GM21529 (cell line): Measurements from ENCODE around the gene KCNJ18.
"Not testable (repeated sequence)": the region's sequence is repeated elsewhere in the genome, so short reads cannot be mapped to it uniquely, and the experiment has no call there.

Experiments
- ATAC-seq: cut with Tn5 transposase; IDR thresholded peaks from one replicate; pipeline ENCODE4 v1.9.1; 2021; ENCODE audit not compliant: unreplicated experiment

KCNJ18 gene

GRCh38 chr17:21670361-21671155 is 21.8 kb upstream of the KCNJ18 start:
- not testable (repeated sequence) for ATAC-seq

GRCh38 chr17:21671437-21671836 is 20.9 kb upstream of the KCNJ18 start:
- ATAC-seq = not testable (repeated sequence)

GRCh38 chr17:21671871-21672270 is 20.5 kb upstream of the KCNJ18 start:
- ATAC-seq = not testable (repeated sequence)

- ATAC-seq = not testable (repeated sequence)
Measured at GRCh38 chr17:21673451-21674241, 18.7 kb upstream of the KCNJ18 start.

- ATAC-seq = no peak
Measured at GRCh38 chr17:21674242-21674731, 18.0 kb upstream of the KCNJ18 start.

- ATAC-seq = not testable (repeated sequence)
Measured at GRCh38 chr17:21674891-21675738, 17.2 kb upstream of the KCNJ18 start.

- ATAC-seq = not testable (repeated sequence)
Measured at GRCh38 chr17:21675739-21676130, 16.6 kb upstream of the KCNJ18 start.

- no peak for ATAC-seq
Measured at GRCh38 chr17:21676281-21677111, 15.8 kb upstream of the KCNJ18 start.

- no peak for ATAC-seq
Measured at GRCh38 chr17:21677126-21677910, 15.0 kb upstream of the KCNJ18 start.

GRCh38 chr17:21677911-21678310 is 14.4 kb upstream of the KCNJ18 start:
- ATAC-seq = no peak

- no peak for ATAC-seq
Measured at GRCh38 chr17:21678393-21679081, 13.8 kb upstream of the KCNJ18 start.

GRCh38 chr17:21679256-21680146 is 12.8 kb upstream of the KCNJ18 start:
- ATAC-seq = no peak

- ATAC-seq = no peak
Measured at GRCh38 chr17:21680366-21680765, 12.0 kb upstream of the KCNJ18 start.

GRCh38 chr17:21680850-21681351 is 11.4 kb upstream of the KCNJ18 start:
- ATAC-seq = not testable (repeated sequence)

GRCh38 chr17:21681576-21681975 is 10.7 kb upstream of the KCNJ18 start:
- not testable (repeated sequence) for ATAC-seq

- ATAC-seq = not testable (repeated sequence)
Measured at GRCh38 chr17:21682130-21682529, 10.2 kb upstream of the KCNJ18 start.

- ATAC-seq = not testable (repeated sequence)
Measured at GRCh38 chr17:21683142-21683712, 9.1 kb upstream of the KCNJ18 start.
